ENCODE measurements around the gene TPM1. TPM values are rescaled to one million over a fixed set of nuclear protein-coding genes. Genes with fewer than 3 reads are reported as not detected.
"Not testable (repeated sequence)": the region's sequence is repeated elsewhere in the genome, so short reads cannot be mapped to it uniquely, and the experiment has no call there.

TPM1 gene
- total RNA-seq, 2 donors from 2014 or later, result 576 to 607 TPM

GRCh38 chr15:63082366-63082765, 39.8 kb downstream of the TPM1 start:
- ATAC-seq (no peak), DNase-seq (no peak)
- intact Hi-C loops (cut with DNase I, micrococcal nuclease), result no loop called here

DNA sequence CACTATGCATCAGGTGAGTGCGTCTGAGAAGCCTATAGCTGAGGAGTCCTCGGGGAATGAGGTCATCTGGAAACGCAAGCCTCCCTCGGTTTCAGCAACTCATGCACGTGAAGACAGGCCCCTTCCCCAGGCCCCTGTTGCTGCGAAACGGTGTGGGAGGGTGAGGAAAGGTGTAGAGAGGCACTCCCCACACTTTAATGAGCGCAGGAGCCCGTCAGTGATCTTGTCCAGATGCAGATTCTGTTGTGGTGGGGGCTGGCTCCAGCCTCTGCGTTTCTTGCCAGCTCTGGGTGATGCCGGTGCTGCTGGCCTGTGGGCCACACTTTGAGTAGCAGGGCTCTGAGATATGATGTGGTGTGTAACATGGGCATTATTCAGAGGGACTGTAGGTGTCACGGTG, 40.5 kb downstream of the TPM1 start:
- DNase-seq, result peak in 1 of 2 donors; percentile 44
- intact Hi-C loops (cut with DNase I, micrococcal nuclease), result no loop called here
- ATAC-seq, result no peak

- ATAC-seq, result no peak
- no peak for DNase-seq
- intact Hi-C loops (cut with DNase I, micrococcal nuclease), result no loop called here
These were observed 41.0 kb downstream of the TPM1 start for GRCh38 chr15:63083541-63083940.

DNA sequence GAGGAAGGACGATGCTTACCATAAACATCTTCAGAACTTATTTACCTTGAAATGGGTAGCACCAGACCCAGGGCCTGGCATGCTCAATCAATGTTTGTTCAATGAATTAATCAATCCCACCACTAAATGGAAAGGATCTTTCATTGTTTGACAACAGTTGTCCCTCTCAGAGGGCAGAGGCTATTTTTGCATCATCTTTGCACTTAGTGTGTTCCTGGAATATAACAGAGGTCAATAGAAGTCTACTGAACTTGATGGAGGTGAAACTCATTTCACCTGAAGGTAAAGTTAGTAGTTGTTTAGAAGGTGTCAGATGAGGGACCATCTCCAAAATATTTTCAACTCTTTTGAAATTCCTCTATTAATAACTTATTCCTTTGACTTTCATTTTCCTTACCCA, 42.3 kb downstream of the TPM1 start:
- ATAC-seq (no peak), DNase-seq (no peak)
- intact Hi-C loops (cut with DNase I, micrococcal nuclease), result no loop called here

DNA sequence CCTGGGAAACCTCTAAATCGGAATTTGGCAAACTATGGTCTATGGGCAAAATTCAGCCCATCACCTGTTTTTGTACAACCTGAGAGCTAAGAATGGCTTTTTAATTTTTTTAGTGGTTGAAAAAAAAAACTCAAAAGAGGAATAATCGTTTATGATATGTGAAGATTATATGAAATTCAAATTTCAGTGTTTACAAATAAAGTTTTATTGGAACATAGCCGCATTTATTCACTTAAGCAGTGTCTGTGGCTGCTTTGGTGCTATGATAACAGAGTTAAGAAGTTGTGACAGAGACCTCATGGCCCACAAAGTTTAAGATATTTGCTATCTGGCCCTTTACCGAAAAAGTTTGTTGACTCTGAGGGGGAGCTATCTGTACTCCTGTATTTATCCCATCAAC, 42.7 kb downstream of the TPM1 start:
- DNase-seq, result no peak
- intact Hi-C loops (cut with DNase I, micrococcal nuclease), result no loop called here
- no peak for ATAC-seq

- no peak for ATAC-seq
These were observed 43.7 kb downstream of the TPM1 start for GRCh38 chr15:63086271-63086670.

GRCh38 chr15:63086947-63087346, 44.4 kb downstream of the TPM1 start:
- ATAC-seq, result no peak
- intact Hi-C loops (cut with DNase I, micrococcal nuclease), result no loop called here

More at GRCh38 chr15:63086271-63086670, 43.7 kb downstream of the TPM1 start:
- DNase-seq, result no peak
- intact Hi-C loops (cut with DNase I, micrococcal nuclease), result no loop called here

GRCh38 chr15:63088533-63089245, 46.1 kb downstream of the TPM1 start:
- intact Hi-C loops (cut with DNase I, micrococcal nuclease), result no loop called here
- peak; percentile 36 for ATAC-seq
- DNase-seq, result no peak

More at GRCh38 chr15:63086947-63087346, 44.4 kb downstream of the TPM1 start:
- DNase-seq, result no peak

DNA sequence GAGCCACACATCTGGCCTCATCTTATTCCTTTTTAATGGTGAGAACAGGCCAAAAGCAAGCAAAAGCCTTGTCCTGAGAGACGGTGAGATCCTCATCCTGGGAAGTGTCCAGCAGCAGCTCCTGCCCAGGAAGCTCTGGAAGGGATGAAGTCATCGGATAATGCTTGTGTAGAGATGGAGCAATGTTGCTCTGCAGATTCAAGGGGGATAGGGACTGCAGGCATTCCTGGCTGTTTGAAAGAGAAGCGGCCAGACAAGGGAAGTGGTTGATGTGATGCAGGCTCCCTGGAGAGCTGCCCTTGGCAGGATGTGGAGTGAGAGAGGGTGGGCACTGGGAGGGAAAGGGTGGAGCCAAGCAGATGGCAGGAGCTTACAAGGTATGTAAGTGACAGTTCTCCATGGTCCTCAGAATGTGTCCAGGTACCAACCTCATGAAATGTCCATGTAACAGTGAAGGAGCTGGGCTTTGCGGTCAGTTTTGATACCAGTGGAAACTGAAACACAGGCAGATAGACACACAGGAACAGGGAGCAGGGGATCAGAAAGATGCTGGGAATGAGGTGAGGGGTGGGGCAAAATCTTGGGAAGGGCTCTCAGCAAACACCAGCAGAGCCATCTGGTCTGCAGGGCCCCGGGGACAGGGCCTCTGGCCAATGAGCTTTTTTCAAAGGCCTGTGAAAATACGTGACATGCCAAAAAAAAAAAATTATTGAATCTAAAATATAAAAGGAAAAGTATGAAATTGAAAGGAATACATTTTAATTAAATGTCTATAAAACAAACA, 46.9 kb downstream of the TPM1 start:
- intact Hi-C loops (cut with DNase I, micrococcal nuclease), result loop anchor here in 1 of 2 donors (5.0 kb wide), 3 partner anchors 42 to 307 kb away; no protein-coding TSS in a partner anchor
- ATAC-seq (peak; percentile 61), DNase-seq (peak; percentile 36 to 57)

DNA sequence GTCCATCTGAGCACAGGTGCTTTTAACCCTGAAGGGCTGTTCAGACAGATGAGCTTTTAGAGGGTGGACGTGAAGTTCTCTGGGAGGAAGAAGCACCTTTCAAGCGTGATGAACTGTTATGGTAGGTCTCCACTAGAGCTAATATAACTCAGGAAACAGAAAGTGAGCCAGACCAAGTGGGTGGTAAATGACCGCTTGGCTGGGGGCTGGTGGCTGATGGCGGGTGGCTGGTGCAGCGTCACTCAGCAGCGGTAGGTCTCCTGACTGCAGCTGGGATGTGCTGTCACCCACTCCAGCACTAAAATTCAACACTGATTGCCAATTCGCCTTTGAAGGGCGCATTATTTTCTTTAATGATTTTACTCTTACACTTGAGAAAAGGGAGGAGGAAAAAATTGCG, 47.9 kb downstream of the TPM1 start:
- ATAC-seq (no peak), DNase-seq (no peak)
- intact Hi-C loops (cut with DNase I, micrococcal nuclease), result loop anchor here in 1 of 2 donors (5.0 kb wide), 3 partner anchors 43 to 308 kb away; no protein-coding TSS in a partner anchor

GRCh38 chr15:63090887-63091286, 48.3 kb downstream of the TPM1 start:
- ATAC-seq (no peak), DNase-seq (no peak)
- intact Hi-C loops (cut with DNase I, micrococcal nuclease), result loop anchor here in 1 of 2 donors (5.0 kb wide), 3 partner anchors 44 to 309 kb away; no protein-coding TSS in a partner anchor

DNA sequence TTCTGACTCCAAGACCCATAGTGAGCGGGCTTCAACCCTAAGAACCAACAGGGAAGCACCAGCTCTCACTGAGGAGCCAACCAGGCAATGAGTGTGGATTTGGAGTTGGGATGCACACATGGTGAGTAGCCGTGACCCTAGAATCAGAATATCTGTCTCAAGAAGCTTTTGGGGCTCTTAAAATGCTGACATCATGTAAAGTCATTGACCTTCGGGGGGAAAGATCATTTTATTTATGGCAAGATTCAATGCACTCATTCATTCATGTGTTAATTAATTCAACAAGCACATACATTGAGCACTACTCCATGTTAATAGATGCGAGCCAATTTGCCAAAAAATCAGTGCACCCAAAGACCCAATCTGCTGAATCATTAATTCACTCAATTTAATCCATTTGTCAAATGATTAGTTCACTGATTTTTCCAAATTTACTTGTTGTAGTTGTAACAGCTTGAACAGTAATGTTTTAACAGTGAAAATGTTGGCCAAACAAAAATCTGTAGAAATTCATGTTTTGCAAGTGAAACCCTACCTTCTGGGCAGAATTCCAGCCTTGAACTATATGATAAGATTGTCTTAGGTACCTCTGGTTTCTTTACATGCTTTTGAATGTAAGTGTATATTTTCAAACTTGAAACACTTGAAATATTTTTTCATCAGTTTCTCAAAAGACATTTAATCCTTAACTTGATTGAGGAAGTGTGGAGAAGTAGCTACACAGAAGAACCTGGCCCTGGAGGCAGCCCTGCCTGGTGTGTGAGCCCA, 49.3 kb downstream of the TPM1 start:
- intact Hi-C loops (cut with DNase I, micrococcal nuclease), result loop anchor here in 1 of 2 donors (5.0 kb wide), 3 partner anchors 45 to 310 kb away; no protein-coding TSS in a partner anchor
- DNase-seq (no peak), ATAC-seq (no peak)

DNA sequence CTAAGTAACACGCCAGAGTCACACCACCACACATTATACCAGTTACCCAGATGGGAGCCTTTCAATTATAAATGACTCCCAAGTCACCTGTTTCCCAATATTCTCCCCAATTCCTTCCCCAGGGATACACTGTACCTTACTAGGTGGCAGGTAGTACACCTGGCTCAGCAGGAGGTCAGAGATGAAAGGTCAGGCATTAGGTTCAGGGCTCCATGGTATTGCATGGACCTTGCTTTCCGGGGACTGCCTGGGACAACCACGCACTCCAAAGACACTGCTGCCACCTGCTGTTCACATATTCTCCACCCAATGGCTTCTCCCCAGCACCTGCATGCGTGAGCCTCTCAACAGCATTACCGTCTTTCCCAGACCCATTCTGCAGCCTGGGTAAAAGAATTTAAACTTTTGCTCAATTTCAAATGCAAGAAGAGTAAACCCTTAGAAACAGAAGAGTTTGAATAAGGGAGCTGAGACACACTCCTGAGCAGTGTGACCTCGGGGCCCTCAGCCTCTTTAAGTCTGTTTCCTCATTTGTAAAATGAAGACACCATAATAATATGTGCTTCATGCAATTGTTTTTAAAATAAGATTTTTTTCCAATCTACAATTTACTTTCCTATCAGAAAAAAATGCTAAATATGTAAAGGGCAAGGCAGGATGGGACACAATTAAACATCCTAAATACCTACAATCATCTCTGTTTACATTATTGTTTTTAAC, 51.1 kb downstream of the TPM1 start:
- DNase-seq (peak; percentile 79 to 91), ATAC-seq (peak; percentile 91)
- intact Hi-C loops (cut with DNase I, micrococcal nuclease), result loop anchor here in 1 of 2 donors (5.0 kb wide), 3 partner anchors 46 to 311 kb away; no protein-coding TSS in a partner anchor

GRCh38 chr15:63094495-63094931, 52.0 kb downstream of the TPM1 start:
- intact Hi-C loops (cut with DNase I, micrococcal nuclease), result loop anchor here in 1 of 2 donors (5.0 kb wide), 3 partner anchors 47 to 312 kb away; no protein-coding TSS in a partner anchor
- ATAC-seq (no peak), DNase-seq (no peak)

DNA sequence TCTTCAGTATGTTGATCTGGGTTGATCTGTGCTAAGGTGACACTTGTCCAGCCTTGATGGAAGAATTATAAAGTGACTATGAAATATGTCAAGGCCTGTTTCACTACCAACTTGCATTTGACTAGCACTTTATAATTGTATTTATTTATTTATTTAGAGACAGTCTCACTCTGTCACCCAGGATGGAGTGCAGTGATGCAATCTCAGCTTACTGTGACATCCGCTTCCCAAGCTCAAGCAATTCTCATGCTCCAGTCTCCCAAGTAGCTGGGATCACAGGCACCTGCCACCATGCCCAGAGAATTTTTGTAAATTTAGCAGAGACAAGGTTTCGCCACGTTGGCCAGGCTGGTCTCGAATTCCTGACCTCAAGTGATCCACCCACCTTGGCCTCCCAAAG, 53.6 kb downstream of the TPM1 start:
- intact Hi-C loops (cut with DNase I, micrococcal nuclease), result no loop called here
- DNase-seq (no peak), ATAC-seq (no peak)

- DNase-seq; ATAC-seq; intact Hi-C loops (cut with DNase I, micrococcal nuclease): not testable (repeated sequence)
These were observed 56.4 kb downstream of the TPM1 start for GRCh38 chr15:63098901-63099300.

GRCh38 chr15:63099581-63099980, 57.0 kb downstream of the TPM1 start:
- ATAC-seq; DNase-seq; intact Hi-C loops (cut with DNase I, micrococcal nuclease): not testable (repeated sequence)

- DNase-seq, result no peak
- intact Hi-C loops (cut with DNase I, micrococcal nuclease), result no loop called here
- no peak for ATAC-seq
These were observed 60.9 kb downstream of the TPM1 start for GRCh38 chr15:63103416-63103815.

All from left colon (tissue), 2 donors.